ENCODE results near the gene OR2AG2.

GRCh38 chr11:6735306-6735705, 36.5 kb downstream of the OR2AG2 start:
- TF ChIP-seq POLR2A (IDR thresholded peaks at IDR 0.05; ENCODE audit: low read depth, low read length): no peak
- no peak for TF ChIP-seq POLR2AphosphoS5 (IDR thresholded peaks at IDR 0.05; ENCODE audit: low read depth, low read length)

Measured in GM12891 (cell line).